GM13976 (cell line): ENCODE measurements around the gene MRPL28.
"Not testable (repeated sequence)": the region's sequence is repeated elsewhere in the genome, so short reads cannot be mapped to it uniquely, and the experiment has no call there.

ENCODE experiments used
- DNase-seq: peaks from one replicate; pipeline ENCODE4 v3.0.0; 2012; ENCODE audit warnings: low spot score
- in situ Hi-C: fragments of 300-500 bp; cut with MboI; formaldehyde crosslinking; loops from one replicate; pipeline ENCODE4 v1.12.0; 2022; ENCODE audit warnings: low sequenced_read_pairs, mixed read lengths, inconsistent platforms; ENCODE audit not compliant: unreplicated experiment
- TF ChIP-seq, protein P1 (sequence below): IDR thresholded peaks from 2 replicates; pipeline ENCODE4 v1.5.1; 2012; ENCODE audit warnings: borderline replicate concordance, mild to moderate bottlenecking; ENCODE audit not compliant: insufficient read depth; ENCODE audit errors: extremely low read depth, missing control alignments, control extremely low read depth

The MRPL28 gene

DNA sequence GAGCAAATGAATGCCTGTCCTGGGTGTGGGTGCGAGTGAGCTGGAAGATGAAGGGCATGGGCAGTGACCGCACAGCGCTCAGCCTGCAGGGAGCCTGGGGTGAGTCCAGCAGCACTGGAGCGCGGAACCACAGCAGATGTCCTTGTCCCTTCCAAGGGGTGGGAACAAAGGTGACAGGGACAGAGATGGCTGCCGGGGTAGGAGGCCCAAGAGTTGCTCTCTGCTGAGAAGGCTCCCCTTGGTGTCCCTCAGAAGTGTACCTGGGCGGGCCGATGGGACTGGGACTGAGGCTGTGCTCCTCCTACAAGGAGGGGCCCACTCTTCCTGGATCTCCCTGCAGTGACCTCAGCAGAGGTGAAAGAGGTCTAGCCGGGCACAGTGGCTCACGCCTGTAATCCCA, 19.0 kb upstream of the MRPL28 start:
- in situ Hi-C loops, result no loop called here
- DNase-seq, result no peak
- TF ChIP-seq, protein P1, sequence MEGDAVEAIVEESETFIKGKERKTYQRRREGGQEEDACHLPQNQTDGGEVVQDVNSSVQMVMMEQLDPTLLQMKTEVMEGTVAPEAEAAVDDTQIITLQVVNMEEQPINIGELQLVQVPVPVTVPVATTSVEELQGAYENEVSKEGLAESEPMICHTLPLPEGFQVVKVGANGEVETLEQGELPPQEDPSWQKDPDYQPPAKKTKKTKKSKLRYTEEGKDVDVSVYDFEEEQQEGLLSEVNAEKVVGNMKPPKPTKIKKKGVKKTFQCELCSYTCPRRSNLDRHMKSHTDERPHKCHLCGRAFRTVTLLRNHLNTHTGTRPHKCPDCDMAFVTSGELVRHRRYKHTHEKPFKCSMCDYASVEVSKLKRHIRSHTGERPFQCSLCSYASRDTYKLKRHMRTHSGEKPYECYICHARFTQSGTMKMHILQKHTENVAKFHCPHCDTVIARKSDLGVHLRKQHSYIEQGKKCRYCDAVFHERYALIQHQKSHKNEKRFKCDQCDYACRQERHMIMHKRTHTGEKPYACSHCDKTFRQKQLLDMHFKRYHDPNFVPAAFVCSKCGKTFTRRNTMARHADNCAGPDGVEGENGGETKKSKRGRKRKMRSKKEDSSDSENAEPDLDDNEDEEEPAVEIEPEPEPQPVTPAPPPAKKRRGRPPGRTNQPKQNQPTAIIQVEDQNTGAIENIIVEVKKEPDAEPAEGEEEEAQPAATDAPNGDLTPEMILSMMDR, result no peak

DNA sequence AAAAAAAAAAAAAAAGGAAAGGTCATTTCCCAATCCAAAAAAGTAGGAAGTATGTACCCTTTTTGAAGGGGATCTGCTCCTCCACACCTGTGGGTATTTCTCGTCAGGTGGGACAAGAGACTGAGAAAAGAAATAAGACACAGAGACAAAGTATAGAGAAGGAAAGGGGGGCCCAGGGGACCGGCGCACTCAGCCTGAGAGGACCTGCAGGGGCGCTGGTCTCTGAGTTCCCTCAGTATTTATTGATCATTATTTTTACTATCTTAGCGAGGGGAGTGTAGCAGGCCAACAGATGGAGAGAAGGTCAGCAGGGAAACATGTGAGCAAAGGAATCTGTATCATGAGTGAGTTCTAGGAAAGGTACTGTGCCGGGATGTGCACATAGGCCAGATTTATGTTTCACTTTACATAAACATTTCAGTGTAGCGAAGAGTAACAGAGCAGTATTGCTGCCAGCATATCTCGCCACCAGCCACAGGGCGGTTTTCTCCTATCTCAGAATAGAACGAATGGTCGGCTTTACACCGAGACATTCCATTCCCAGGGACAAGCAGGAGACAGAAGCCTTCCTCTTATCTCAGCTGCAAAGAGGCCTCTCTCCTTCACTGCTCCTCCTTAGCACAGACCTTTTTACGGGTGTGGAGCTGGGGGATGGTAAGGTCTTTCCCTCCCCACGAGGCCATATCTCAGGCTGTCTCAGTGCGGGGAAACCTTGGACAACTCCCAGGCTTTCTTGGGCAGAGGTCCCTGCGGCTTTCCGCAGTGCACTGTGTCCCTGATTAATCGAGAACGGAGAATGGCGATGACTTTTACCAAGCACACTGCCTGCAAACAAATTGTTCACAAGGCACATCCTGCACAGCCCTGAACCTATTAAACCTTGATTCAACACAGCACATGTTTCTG, 17.7 kb upstream of the MRPL28 start:
- DNase-seq, in situ Hi-C loops: not testable (repeated sequence)

DNA sequence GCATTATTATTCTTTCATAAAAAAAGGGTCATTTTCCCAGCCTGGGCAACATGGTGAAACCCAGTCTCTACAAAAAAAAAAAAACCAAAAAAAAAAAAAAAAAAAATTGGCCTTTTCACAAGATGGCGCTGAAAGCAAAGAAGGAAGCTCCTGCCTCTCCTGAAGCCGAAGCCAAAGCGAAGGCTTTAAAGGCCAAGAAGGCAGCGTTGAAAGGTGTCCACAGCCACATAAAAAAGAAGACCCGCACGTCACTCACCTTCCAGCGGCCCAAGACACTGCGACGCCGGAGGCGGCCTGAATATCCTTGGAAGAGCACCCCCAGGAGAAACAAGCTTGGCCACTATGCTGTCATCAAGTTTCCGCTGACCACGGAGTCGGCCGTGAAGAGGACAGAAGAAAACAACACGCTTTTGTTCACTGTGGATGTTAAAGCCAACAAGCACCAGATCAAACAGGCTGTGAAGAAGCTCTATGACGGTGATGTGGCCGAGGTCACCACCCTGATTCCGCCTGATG, 16.4 kb upstream of the MRPL28 start:
- in situ Hi-C loops, result no loop called here
- no peak for DNase-seq
- TF ChIP-seq, protein P1, result no peak

DNA sequence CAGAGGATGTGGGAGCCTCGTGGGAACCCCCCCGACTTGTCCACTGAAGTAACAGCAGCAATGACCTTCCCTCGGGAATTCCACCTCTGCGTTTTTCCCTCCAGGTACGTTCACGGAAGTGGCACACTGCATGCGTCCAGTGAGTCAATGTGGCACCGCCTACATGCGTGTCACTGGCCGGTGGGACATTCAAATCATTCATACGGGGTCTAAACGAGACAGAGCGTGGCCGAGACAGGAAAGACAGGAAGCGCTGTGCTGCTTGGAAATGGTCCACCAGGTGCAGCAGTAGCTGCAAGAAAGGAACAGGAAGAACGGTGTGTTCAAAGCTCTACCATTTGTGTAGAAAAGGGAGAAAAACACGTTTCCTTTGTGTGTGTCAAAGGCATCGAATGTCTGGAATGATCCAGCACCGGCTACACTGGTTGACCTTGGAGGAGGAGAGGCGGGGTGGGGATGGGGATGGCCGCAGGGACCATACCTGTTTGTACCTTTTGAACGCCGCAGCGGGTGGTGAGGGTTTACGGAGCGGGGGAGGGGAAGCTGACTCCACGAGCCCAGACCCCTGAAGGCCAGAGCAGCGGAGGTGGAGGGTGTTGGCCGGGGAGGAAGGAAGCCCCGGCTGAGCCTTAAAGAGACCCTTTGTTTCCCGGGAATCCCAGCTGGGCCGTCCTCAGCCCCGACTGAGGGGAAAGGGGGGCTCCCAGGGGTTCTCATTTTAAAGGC, 13.2 kb upstream of the MRPL28 start:
- in situ Hi-C loops, result no loop called here
- TF ChIP-seq, protein P1, result no peak
- DNase-seq, result no peak

DNA sequence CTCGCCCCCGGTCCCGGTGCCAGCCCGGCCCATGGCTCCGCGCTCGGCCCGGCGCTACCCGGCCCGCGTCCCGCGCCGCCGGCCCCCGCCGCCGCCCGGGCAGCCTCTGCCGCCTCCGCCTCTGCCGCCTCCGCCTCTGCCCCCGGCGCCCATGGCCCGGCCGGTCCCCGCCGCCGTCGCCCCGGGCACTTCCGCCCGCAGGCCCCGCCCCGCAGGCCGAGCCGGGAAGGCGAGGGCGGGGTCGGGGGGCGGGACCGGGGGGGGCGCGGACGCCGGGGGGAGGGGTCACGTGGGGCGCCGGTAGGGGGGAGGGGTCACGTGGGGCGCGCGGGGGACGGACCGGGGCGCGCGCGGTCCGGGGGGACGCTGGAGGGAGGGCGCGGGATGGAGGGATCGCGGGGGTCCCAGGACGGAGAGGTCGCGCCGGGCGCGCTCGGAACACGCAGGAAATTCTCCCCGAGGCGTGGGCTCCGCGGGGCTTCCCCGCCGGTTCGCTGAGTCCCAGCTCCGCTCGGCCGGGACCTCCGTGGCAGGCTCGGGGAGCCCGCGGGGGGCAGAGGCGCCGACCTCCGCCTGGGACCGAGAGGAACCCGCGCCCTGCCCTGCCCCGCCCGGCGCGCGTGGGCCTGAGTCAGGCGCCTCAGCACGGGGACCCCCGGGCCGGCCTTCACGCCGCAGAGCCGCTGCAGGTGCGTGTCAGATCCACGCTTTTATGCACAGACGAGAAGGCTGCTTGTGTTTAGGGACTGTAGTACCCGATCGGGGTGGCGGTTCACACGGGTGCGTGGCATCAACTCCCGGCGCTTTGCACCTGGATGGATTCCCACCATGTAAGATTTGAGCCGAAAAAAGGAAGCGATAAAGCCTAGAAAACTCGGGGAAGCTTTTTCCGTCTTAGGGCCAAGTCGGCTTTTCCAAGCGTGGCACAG, 11.7 kb upstream of the MRPL28 start, which contains the start of gene PGAP6:
PGAP6 (minus strand) TSS at position 190 of the 929 bp plus-strand sequence; CDS start at position 33, 157 bp downstream.
- DNase-seq, result peak; percentile 95
- in situ Hi-C loops, result no loop called here
- TF ChIP-seq, protein P1, result no peak

DNA sequence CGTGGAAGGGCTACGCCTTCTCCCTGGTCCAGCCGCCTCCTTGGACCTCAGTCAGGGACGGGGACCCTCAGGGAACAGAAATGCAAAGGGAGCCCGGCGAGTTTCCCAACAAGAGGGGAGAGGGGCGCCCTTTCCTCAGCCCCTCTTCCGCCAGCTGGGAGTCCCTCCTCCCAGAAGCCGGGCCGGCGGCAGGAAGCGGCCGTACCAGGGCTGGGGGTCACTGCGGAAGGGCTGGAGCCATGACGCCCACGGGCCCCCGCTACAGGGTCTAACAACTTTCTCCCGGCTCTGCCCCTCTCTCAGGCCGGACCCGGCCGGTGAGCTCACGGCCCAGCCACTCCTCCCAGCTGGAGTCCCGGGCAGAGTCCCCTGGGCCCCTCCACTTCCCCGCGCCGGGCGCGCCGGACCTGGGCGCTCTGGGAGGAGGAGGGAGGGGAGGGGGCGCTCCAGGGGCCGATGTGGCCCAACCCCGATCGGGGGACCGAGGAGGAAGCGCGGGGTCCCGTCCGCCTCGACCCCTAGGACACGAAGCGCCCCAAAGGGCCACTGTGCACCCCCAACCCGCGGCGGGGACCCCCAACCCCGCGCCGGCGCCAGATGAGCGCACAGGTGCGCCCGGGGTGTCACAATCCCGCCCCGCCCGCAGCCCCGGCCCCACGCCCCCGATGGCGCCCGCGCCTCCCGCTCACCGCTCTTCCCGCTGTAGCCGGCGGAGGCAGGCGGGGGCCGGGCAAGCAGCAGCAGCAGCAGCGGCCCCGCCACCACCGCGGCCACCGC, 10.9 kb upstream of the MRPL28 start:
- in situ Hi-C loops, result no loop called here
- peak; percentile 54 for DNase-seq
- TF ChIP-seq, protein P1, result no peak
